Measurements from ENCODE around the gene DIP2B.
"Not testable (repeated sequence)": the region's sequence is repeated elsewhere in the genome, so short reads cannot be mapped to it uniquely, and the experiment has no call there.

The DIP2B gene

DNA sequence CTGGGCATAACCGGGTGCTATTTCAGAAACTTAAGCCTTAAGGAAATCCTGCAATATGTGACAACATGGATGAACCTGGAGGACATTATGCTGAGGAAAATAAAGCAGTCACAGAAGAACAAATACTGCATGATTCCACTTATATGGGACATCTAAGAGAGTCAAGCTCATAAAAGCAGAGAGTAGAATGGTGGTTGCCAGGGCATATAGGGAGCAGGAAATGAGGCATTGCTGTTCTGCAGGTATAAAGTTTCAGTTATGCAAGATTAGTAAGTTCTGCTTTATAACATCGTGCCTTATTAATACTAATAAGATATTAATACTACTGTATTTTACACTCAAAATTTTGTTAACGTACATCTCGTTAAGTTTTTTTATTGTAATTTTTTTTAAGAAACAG, 134.9 kb downstream of the DIP2B start:
- DNase-seq = no peak

GRCh38 chr12:50640321-50640939, 135.6 kb downstream of the DIP2B start:
- no peak for DNase-seq

DNA sequence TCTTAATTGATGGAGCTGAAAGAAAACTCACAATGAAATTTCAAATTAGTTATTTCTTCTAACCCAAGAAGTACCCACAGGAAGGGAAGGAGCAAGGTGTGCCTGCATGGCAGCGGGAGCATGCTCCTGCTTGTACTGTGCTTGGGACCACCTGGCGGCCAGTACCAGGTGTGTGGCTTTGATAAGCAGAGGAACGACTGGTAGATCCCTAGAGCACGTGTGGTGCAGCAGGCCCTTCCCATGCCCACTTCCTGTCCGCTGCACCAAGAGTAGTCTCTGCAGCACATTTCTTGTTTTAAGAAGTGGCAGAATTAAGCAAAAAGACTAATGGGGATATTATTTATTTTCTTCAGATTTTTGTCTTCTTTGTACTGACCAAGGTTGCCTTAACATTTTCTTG, 136.8 kb downstream of the DIP2B start:
- DNase-seq = no peak

- no peak for DNase-seq
Measured at GRCh38 chr12:50642035-50642451, 137.3 kb downstream of the DIP2B start.

DNA sequence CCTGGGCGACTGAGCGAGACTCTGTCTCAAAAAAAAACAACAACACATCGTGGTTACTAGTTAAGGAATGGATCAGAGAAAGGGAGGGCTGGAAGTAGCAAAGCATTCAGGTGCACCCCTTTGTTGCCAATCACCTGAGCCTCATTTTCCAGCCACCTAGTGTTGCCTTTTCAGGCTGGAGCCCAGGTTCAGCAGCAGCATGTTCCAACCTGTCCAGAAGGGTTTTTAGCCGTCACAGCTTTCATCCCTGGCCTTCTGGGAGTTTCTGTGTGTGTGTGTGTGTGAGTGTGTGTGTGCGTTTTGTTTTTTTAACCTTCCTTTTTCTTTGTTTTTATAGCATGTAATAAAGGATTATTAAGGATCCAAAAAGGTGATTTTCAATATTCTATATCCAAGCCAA, 138.0 kb downstream of the DIP2B start:
- DNase-seq = no peak

GRCh38 chr12:50647031-50647430, 142.2 kb downstream of the DIP2B start:
- DNase-seq = no peak

- DNase-seq = no peak
Measured at GRCh38 chr12:50647479-50647878, 142.7 kb downstream of the DIP2B start.

DNA sequence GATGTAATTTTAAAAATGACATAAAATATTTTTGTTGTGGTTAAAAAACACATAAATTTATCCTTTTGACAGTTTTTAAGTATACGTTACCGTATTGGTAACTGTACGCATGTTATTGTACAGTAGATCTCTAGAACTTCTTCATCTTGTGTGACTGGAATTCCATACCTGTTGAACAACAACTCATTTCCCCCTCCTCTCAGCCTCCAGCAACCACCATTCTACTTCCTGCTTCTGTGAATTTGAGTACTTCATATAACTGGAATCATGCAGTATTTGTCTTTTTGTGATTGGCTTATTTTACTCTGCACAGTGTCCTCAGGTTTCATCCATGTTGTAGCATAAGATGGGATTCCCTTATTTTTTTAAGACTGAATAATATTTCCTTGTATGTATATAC, 145.5 kb downstream of the DIP2B start:
- DNase-seq = no peak

DNA sequence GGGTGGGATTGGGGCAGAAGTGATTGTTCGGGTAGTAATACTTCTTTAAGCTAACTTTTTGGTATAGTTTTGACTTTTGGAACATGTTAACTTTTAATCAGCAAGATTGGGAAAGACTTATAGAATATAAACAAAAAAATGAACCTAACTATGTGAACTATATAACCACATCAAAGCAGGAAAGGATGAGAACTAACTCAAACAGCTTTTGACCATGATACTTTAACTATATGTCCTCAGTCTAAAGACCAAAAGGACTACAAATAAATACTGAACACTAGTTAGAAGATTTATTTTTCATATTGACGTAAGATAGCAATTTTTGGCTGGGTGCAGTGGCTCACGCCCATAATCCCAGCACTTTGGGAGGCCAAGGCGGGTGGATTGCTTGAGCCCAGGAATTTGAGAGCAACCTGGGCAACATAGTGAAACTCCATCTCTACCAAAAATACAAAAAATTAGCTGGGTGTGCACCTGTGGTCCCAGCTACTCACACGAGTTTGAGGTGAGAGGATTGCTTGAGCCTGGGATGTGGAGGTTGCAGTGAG, 150.7 kb downstream of the DIP2B start:
- no peak for DNase-seq

DNA sequence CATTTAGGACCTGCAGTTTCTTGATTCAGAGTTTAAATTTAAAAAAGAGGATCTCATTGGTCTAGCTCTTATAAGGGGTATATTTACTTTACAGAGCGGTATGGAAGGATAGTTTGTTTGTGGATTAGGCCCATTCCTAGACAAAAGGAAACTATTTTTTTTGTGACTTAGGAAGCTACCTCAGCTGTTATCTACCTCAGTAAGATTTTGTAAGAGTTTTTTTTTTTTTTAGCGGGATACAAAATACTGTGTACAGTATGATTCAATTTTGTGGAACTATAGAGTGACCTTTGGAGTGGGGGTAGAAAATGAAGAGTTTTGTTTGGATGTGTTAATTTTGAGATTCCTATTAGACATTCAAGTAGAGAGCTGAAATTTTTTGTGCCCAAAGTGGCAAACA, 154.5 kb downstream of the DIP2B start:
- DNase-seq = no peak

DNA sequence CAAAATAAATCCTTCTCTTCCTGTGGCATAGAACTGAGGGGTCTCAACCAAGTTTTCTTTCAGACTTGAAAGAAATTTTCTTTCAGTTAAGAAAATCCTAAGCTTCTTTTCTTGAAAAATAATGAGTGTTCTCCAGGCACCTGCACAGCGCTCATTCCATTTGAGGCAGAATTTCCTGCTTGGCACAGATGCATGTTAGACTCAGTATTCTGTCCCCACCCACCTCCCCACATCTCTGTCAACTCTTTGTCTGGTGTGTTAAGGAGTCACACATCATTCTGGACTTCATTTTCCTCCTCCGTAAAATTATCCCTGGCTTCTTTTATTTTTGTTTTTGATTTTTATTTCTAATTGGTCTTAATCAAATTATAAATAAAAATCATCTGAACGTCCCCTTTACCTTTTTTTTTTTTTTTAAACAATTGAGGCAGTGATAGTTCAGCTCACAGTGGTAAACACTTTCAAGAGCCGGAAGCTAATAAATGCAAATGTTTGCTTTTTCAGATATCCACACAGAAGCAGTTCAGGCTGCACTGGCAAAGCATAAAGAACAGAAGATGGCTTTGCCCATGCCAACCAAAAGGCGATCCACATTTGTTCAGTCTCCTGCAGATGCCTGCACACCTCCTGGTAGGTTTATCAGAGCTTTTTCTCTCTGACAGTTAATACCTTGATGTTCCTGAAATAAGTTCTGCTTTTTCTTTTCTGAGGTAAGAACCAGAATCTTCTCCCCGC, 155.1 kb downstream of the DIP2B start:
- no peak for DNase-seq

DNA sequence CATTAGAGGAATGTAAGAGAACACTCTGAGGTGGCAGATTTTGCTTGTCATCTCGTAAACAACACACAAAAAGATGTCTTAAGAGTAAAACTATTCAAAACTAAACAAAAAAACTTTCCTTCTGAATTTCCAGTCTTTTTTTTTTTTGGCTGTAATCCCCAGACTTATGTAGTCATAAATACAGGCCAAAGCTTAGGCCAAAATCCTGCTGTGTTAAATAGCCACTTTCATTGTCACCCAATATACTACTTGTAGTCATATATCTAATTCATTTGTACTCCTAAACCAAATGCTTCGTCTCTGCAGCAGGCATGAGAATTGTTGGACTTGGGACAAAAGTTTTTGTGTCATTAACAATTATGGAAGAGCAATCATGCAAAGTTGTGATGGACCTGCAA, 155.6 kb downstream of the DIP2B start:
- no peak for DNase-seq

- DNase-seq = peak; percentile 20 to 48 (median 33)
Measured at GRCh38 chr12:50661300-50662115, 156.7 kb downstream of the DIP2B start.

GRCh38 chr12:50662116-50662510, 157.3 kb downstream of the DIP2B start:
- peak; percentile 13 to 35 (median 24) for DNase-seq

- no peak for DNase-seq
Measured at GRCh38 chr12:50665170-50665569, 160.4 kb downstream of the DIP2B start.

DNA sequence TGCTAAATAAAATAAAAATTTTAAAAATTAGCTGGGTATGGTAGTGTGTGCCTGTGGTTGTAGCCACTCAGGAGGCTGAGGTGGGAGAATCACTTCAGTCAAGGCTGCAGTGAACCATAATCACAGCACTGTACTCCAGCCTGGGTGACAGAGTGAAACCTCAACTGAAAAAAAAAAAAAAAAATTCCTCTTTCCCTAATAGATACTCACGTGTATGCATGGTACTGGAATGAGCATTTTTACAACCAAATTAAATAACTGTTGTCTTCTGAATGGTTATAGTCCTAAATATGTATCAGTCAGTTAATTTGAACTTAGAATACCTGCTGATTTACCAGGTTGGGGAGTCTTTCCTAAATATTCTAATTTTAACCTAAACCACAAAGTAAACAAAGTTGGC, 160.8 kb downstream of the DIP2B start:
- DNase-seq = peak in 2 of 3 donors; percentile 5 to 30

- no peak for DNase-seq
Measured at GRCh38 chr12:50666023-50666422, 161.2 kb downstream of the DIP2B start.

- DNase-seq = no peak
Measured at GRCh38 chr12:50672158-50672557, 167.4 kb downstream of the DIP2B start.

GRCh38 chr12:50676756-50677155, 172.0 kb downstream of the DIP2B start:
- DNase-seq = no peak

- no peak for DNase-seq
Measured at GRCh38 chr12:50677858-50678257, 173.1 kb downstream of the DIP2B start.

DNA sequence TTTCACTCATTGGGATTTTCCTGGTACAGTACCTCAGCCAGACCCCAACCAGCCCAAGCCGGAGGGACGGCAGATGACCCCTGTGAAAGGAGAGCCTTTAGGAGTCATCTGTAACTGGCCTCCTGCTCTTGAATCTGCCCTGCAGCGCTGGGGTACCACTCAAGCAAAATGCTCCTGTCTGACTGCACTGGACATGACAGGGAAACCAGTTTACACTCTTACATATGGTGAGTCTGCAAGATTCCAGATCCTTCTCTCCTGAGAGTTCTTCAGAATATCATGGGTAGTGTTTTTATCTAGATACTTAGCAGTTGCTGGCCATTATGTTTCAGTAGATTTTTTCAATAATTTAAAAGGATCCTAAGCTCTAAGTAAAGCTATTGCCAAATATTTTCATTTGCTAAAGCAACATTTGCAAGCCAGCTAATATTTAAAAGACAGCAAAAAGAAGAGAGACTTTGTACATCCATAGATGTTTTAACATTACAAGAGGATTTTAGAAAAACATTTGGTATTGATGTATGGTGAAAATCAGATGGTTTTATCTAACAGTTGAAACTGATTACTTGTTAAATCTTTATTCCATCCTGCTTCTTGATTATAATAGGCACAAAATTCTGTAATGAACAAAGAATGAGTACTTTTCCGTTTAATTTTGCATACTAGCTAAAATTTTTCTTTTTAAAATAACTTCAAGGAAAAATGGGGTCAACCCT, 174.0 kb downstream of the DIP2B start:
- DNase-seq = no peak

GRCh38 chr12:50679612-50680011, 174.8 kb downstream of the DIP2B start:
- DNase-seq = no peak

DNA sequence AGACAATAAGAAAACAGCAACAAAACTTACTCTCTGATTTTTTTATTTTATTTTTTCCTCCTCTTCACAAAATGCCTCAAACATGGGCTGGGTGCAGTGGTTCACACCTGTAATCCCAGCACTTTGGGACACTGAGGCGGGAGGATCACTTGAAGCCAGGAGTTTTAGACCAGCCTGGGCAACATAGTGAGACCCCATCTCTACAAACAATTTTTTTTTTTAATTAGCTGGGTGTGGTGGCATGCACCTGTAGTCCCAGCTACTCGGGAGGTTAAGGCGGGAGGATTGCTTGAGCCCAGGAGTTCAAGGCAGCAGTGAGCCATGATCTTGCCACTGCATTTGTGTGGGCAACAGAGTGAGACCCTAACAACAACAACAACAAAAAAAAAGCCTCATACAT, 176.3 kb downstream of the DIP2B start:
- DNase-seq = not testable (repeated sequence)
